Posterior cingulate gyrus (tissue), 11 donors: ENCODE measurements around the gene GNPTG.
A peak's percentile ranks its signal among the peaks of the same experiment; 100 is the strongest.

ENCODE experiments used
- DNase-seq, 10 donors: peaks; one replicate each; pipeline versions ENCODE4 v3.0.0 to v3.0.0-alpha.2; 2020 to 2021; ENCODE audit warnings: mixed read lengths in 3 of 10
- intact Hi-C: fragments of 100-400 bp; cut with DNase I; formaldehyde crosslinking; loops from one replicate; pipeline ENCODE4 v1.15.1; 2023

GNPTG gene

DNA sequence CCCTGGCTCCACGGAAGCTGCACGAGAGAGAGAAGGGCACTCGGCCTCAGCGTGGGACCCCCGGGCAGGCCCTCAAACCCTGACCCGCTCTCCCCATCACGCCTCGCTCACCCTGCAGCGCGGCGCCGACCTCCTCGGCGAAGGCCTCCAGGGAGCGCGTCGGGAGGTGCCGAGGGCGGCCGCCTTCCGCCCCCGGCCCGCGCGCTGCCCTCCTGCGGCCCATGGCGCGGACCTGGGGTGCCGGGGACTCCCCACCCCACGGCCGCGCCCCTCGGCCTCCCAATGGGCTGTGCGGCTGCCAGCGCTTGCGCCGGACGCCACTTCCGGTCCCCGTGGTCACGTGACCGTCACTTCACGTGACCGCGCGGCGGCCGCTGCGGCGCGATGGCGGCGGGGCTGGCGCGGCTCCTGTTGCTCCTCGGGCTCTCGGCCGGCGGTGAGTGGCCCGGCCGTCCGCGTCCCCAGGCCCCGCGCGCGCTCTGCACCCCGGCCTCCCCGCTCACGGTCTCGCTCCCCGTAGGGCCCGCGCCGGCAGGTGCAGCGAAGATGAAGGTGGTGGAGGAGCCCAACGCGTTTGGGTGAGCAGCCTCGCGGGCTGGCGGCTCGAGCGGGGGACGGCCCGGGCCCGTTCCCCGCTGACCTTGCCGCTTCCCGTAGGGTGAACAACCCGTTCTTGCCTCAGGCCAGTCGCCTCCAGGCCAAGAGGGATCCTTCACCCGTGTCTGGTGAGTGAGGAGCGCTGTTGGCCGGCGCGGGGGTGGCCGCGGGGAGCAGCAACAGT, at the start of gene GNPTG, which contains the start of gene TSR3:
Gene GNPTG (plus strand): TSS at position 350 of the 781 bp plus-strand sequence. CDS start 35 bp downstream, at position 385.
Gene TSR3 (minus strand): TSS at position 297 of the 781 bp plus-strand sequence. CDS start 74 bp downstream, at position 223.
- DNase-seq = peak; percentile 60 to 96 (median 69)
- intact Hi-C loops = loop anchor here (2.0 to 5.0 kb wide), 2 partner anchors 49 to 69 kb away; partner anchors contain the start of gene UQCC4

DNA sequence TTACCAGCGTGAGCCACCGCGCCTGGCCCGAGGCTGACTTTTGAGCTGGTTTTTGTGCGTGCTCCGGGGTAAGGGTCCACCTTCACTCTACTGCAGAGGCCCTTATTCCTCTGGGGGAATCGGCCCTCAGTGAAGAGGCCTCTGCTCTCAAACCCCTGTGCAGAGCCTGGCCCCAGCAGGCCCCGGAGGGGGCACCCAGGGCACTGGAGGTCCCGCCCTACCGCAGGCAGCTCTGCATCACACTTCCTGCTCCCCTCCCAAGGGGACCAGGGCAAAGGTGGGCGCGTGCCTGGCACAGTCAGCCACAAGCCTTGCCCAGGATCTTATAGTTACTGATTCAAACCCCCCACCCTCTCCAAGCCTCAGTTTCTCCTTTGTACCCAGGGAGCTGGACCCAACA, 45.9 kb upstream of the GNPTG start:
- intact Hi-C loops = loop anchor here (10.0 kb wide), 1 partner anchor 99 kb away; no protein-coding TSS in a partner anchor
- DNase-seq = no peak

DNA sequence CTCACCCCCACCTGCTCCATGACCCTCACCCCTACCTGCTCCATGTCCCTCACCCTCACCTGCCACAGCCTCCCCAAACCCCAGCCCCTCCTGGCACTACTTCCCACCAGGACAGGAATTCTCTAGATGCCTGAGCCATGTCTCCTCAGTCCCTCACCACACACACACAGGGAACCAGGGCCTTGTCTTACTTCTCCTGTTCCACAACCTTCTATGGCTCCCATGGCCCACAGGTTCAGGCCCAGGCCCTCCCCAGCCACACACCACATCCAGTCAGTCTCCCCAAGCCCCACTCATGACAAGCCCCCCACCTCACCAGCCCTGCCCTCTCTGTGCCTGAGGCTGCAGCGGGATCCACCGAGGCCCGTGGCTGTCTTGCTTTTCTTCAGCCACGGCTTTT, 45.4 kb upstream of the GNPTG start:
- intact Hi-C loops = loop anchor here (10.0 kb wide), 1 partner anchor 98 kb away; no protein-coding TSS in a partner anchor
- no peak for DNase-seq

DNA sequence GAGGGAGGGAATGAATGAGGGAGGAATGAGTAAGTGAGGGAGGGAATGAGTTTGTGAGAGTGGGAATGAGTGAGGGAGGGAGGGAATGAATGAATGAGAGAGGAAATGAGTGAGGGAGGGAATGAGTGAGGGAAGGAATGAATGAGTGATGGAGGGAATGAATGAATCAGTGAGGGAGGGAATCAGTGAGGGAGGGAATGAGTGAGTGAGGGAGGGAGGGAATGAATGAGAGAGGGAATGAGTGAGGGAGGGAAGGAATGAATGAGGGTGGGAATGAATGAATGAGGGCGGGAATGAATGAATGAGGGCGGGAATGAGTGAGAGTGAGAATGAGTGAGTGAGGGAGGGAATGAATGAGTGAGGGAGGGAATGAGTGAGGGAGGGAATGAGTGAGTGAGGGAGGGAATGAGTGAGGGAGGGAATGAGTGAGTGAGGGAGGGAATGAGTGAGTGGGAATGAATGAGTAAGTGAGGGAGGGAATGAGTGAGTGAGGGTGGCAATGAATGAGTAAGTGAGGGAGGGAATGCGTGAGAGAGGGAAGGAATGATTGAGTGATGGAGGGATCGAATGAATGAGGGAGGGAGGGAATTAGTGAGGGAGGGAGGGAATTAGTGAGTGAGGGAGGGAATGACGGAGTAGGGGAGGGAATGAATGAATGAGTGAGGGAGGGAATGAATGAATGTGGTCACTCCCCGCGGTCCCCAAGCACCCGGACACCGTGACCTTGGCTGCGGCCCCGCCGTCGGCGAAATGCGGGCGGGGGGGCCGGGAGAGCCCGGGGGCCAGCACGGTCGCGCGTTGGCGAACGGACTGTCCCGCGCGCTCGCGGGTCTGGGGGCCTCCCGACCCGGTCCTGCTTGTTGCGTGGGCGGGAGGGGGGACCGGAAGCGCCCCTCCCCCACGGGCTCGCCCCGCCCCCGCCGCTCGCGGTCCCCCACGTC, 43.4 kb upstream of the GNPTG start:
- intact Hi-C loops = loop anchor here (10.0 kb wide), 1 partner anchor 96 kb away; no protein-coding TSS in a partner anchor

DNA sequence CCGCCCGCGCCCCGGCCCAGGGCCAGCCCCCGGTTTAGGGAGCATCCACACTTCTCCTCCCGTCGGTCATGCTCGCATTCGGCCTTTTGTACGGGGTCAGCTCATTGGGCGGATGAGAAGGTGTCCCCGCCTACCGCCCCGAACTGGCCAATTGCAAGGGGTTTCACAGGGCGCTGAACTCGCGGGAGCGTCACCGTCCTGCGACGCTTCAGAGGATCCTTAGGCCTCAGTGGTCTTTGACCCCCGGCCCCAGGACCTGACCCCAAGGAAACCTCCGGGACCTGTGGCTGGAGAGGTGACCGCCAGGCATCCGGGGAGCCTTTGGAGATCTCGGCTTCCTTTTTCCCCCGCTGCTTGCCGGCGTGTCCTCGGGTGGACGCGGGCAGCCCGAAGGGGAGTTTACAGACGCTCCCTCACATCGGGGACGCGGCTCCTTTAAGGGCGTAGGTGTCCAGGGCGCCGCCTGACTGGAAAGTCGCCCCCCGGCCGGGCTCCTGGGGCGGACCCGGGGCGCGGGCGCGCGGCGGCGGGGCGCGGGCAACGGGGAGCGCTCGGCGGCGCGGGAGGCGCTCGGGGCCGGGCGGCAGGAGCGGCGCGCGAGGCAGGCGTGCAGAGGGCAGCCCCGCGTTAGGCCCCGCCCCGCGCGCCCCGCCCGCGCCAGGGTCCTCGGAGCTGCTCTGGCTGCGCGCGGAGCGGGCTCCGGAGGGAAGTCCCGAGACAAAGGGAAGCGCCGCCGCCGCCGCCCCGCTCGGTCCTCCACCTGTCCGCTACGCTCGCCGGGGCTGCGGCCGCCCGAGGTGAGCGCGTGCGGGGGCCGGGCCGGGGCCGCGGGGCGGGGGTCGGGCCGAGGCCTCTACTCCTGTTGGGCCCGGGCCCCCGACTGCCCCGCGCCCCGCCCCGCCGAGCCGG, 42.5 kb upstream of the GNPTG start, which contains the start of gene UBE2I:
Gene UBE2I (plus strand): TSS at position 660 of the 909 bp plus-strand sequence. CDS start 4,395 bp downstream, outside the sequence.
- DNase-seq = peak; percentile 98 to 100 (median 99)
- intact Hi-C loops = loop anchor here (10.0 kb wide), 1 partner anchor 96 kb away; no protein-coding TSS in a partner anchor

More for the DNA sequence above, 43.4 kb upstream of the GNPTG start:
- DNase-seq = no peak

DNA sequence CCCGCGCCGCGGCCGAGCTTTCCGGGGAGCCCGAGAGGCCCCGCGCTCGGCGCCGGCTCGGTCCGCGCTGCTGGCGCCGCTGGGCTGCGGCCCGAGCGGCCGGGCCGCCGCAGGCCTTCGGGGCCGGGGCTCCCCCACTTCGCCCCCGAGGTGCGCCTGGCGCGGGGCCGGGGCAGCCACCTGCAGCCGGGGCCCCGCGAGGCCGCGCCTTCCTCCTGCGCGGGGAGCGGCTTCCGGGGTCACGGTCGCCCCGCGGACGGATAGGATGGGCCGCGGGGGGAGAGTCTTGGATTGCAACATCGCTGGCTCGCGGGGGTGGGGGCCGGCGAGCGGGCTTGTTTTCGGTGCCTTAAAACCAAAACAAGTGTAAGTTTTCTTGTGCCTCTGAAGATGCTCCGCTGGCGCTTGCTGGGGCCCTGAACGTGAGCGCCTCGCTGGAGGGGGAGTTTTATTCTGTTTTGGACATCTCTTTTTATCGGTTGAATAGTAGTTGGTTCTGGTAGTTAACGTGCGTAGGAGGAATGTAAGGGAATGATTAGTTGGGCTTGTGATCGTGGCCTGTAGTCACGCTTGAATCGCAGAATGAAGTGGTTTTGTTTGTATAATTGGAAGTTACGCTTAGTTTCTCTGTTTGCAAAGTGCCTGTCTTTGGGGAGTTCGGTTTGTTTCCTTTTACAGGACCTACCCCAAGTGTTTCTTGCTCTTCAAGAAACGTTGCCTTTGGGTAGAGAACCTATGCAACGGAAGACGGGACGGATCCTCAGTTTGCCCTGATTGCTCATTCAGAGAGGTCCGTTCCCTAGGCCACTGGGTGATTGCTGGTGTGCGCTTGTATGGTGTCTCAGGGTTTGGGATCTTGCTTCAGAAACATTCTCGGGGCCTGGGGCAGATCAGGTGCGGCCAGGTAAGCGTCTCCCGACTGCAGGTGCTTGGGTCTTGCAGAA, 41.6 kb upstream of the GNPTG start:
- intact Hi-C loops = loop anchor here (10.0 kb wide), 1 partner anchor 95 kb away; no protein-coding TSS in a partner anchor
- peak in 3 of 10 donors; percentile 30 to 81 (median 71) for DNase-seq

DNA sequence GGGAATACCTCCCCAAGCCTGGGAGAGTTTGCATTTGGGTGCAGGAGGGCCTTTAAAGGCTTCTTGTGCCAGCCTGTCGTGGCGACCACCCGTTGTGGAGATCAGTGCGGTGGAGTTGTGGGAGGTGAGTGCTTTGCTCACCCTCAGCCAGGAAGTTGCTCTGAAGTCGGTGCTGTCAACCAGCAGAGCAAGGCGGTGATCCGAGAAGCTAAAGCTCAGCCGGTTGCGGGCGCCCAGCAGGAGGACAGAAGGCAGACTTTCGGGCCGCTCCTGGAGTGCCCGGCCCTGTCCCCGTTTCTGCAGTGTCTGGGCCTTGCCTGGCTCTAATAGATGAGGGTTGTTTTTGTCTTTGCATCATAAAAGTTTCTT, 40.9 kb upstream of the GNPTG start:
- DNase-seq = no peak

DNA sequence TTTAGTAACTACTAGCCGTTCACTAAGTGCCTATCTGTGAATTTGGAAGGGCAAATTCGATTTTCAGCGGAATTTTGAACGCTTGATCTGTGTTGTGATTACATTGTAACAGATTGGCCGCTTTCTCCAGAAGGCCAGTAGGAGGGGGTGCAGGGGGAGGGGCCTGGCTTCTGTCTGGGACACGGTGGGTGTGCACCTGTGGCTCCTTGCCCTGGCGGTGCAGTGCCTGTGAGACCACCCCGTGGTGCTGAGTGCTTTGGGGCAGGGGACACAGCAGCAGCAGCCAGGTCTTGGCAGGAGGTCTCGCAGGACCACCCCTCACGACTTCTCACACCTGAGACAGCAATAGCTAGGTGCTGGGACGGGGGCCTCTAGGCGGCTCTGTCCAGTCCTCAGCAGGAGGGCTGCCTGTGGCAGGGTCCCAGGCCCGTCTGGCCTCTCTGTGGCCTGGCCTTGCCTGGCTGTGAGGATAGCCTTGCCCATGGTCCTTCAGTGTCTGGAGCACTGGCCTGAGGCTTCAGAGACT, 40.5 kb upstream of the GNPTG start:
- no peak for DNase-seq
- intact Hi-C loops = no loop called here

More for the DNA sequence above, 40.9 kb upstream of the GNPTG start:
- intact Hi-C loops = no loop called here

DNA sequence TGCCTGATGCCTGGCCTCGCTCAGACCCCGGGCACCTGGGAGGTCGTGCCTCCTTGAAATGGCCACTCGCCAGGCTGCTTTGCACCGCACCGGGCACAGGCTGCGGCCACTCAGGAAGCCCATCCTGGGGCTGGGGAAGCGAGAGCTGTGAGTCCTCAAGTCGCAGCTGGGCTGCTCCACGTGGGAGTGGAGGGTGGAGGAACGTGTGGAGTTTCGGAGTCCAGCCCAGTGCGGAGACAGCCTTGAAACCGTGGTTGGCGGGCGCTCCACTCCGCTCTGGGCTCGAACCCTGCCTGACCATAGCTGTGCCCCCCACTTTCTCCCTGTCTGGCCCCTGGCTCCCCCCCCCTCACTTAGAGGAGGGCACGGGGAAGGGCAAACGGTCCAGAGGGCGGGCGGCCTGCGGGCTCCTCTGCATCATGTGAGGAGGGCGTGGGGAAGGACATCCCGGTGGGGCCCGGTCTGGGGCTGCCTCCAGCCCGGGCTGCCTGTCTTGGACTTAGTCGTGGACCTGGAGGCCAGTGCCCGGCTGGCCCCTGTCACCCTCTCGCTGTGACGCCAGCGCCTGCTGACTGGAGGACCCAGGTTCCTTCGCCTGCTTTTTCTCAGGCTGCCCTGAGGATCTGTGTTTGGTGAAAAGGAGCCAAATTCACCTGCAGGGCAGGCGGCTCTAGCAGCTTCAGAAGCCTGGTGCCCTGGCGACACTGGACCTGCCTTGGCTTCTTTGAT, 39.8 kb upstream of the GNPTG start:
- intact Hi-C loops = no loop called here
- DNase-seq = peak in 2 of 10 donors; percentile 69 to 82

DNA sequence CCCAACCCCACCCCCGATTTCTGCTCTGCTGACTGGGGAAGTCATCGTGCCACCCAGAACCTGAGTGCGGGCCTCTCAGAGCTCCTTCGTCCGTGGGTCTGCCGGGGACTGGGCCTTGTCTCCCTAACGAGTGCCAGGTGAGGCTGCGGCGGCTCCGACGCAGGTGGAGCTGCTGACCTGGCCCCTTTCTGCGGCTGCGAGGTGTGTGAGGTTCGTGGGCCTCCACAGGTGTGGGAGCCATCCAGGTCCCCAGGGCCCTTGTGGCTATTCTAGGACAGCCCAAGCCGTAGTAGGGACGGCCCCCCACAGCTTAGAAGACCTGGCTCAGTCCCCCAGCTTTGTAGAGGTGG, 39.3 kb upstream of the GNPTG start:
- DNase-seq = no peak
- intact Hi-C loops = no loop called here

DNA sequence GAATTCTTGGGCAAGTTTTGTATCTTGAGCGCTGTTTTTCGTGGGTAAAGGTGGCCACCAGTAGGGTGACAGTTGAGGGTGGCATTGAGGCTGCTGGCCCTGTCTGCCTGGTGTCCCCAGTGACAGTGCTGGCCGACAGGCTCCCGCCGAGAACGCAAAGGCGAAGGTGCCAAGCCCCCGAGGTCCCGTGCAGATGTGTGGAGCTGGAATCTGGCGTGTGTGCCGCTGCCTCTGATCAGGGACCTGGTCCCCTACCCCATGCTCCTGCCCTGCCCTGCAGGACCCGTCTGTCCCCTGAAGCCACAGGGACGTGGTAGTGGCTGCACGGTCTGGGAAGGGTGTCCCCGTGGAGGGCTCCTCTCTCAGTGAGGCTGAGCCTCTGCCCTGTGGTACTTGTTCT, 38.8 kb upstream of the GNPTG start:
- intact Hi-C loops = no loop called here
- peak in 1 of 10 donors; percentile 82 for DNase-seq

DNA sequence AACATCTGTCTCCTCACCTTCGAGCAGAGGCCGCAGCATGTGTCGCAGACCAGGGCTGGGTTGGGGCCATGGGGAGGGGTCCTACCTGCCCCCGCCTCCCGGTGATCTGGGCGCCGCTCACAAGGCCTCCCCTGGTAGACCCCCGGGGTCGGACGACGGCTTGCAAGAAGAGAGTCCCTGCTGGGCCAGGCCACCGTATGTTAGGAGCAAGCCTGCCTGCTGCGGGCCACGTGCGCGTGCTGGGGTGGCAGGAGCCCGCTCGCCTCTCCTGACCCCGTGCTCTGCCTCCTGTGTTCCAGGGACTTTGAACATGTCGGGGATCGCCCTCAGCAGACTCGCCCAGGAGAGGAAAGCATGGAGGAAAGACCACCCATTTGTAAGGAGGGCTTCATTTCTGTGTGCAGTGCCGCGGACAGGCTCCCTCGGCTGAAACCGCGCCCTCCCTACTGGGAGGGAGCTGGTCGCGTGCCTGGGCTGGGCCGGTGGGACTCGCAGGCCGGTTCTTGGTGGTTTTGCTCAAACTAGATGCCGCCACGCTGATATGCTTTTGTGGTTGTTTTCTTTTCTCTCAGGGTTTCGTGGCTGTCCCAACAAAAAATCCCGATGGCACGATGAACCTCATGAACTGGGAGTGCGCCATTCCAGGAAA, 37.9 kb upstream of the GNPTG start:
- intact Hi-C loops = no loop called here
- DNase-seq = peak in 1 of 10 donors; percentile 77

DNA sequence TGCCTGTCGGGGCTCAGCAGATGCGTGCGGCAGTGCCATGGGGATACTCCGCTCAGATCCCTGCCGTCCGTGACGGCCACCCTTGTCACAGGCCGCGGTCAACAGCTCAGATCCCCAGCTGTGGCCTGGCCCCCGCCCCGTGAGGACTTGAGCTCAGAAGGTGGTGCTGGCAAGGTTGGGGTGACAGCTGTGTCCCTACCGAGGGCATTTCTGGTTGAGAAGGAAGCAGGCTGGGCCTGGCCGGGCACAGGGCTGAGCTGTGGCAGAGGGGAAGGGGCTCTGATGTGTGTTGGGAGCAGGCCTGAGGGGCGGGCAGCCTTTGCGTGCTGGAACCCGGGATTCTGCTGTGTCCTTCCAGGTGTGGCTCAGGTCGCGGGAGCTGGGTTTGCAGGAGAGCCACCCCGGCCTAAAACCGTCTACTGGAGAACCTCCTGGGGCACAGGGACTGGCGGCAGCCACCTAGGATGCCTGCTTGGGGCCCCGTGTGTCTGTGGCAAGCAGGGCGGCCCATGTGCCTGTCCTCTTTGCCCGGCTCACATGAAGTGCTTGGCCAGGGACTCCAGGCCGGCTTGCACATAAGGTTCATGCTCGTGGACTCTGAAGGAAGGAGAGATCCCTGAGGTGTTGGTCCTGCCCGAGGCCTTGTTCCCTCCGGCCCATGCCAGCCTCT, 37.2 kb upstream of the GNPTG start:
- peak in 1 of 10 donors; percentile 73 for DNase-seq
- intact Hi-C loops = no loop called here

DNA sequence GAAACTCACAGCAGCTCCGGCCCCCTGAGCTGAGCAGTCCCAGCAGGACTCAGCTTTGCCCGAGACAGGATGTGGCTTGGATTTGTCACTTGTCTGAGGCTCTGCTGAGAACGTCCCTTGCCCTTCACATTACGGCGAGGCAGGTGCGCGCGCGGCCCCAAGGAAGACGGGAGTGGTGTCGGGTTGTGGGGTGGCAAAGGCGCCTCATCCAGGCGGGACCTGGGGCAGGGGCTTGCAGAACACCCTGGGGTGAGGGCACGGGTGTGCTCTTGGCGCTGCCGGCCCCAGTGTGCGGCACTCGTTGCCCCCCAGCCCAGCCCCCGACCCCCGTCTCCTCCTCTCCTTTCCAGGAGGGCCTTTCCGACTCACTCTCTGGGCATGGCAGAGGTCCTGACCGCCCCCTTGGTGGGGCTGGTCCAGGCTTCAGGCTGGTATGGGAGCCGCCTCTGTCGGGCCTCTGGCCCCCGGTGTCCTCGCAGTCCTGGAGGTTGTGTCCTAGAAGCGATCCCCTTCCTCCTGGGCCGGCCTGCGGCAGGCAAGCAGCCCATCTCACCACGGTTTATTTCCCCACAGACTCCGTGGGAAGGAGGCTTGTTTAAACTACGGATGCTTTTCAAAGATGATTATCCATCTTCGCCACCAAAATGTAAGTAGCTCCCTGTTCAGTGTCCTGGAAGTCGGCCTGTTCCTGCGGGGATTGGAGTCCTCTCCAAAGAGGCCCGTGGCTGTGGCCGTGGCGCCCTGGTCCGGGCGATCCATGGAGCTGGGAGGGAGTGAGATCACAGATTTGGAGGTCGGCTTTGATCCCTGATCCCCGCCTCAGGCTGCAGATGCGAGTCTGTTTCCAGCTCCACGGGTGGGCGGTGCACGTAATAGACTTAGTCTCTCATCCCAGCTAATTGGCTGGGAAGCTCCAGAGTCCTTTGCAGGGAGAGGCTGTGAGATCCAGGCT, 36.4 kb upstream of the GNPTG start:
- peak in 1 of 10 donors; percentile 77 for DNase-seq
- intact Hi-C loops = no loop called here

DNA sequence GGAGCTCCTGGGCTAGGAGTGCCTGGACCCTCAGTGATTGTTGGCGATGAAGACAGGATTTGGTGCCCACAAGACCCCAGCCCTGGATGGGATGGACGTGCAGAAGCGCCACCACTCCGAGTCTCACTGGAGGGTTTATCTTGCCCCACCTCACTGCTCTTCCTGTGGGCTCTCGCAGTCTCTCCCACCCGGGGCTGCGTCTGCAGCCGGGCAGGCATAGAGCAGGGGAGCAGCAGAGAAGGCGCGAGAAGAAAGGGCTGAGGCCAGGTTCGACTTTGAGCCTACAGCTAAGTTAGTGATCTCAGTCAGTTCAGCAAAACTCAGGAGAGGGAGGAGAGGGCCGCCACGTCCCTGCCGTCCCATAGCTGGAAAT, 35.7 kb upstream of the GNPTG start:
- intact Hi-C loops = no loop called here
- no peak for DNase-seq
